Peyer's patch (tissue), 4 donors: ENCODE measurements around the gene NANS.

Experiments used
- CTCF ChIP-seq, 6 experiments: fragments of 450-650 bp in 4 of 6; fragments of 200-600 bp in 2 of 6; sonication (generic) in 1 of 6; IDR thresholded peaks; one replicate each; pipeline ENCODE4 v1.5.1; 2017 to 2019; ENCODE audit warnings: antibody characterized with exemption in 6 of 6, mild to moderate bottlenecking in 3 of 6, moderate library complexity in 1 of 6
- POLR2A ChIP-seq, 2 donors: fragments of 450-650 bp; IDR thresholded peaks; one replicate each; pipeline ENCODE4 v1.5.1; 2017; ENCODE audit warnings: antibody characterized with exemption in 2 of 2, mild to moderate bottlenecking in 2 of 2, moderate library complexity in 2 of 2

- no peak for TF ChIP-seq CTCF (IDR thresholded peaks at IDR 0.05)
- TF ChIP-seq POLR2A (IDR thresholded peaks at IDR 0.05), result no peak
Measured at GRCh38 chr9:98078895-98079294, 22.4 kb downstream of the NANS start.
